Measurements from ENCODE around the gene CHRNA7.
"Not testable (repeated sequence)": the region's sequence is repeated elsewhere in the genome, so short reads cannot be mapped to it uniquely, and the experiment has no call there.

The CHRNA7 gene

DNA sequence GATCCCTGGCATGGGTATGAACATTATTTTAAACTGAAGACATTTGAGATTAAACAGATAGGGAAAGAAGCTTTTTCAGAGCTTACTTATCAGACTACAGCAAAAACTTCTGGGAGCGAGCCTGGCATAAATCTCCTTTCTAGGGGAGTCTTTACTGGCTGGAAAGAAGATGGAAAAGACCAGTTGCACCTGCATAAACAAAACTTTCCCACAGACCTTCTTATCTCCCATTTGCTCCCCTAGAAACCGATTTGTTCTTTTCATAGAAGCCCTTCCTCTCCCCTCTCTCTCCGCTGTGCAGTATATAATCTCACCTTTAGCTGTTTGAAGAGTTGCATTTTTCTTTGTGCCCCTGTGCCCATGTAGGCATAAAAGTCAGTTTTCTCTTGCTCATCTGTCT, 93.2 kb downstream of the CHRNA7 start:
- Histone ChIP-seq H3K4me3 (ENCODE audit: low read length) (no peak overlapping the region), H3K4me1 (ENCODE audit: control insufficient read depth, insufficient read depth, low read length) (no peaks in the 10 kb centered on the region), H3K27me3 (replicated peaks; ENCODE audit: control insufficient read depth, insufficient read depth, low read length) (peaks cover 7% of the 10 kb centered on the region), H3K36me3 (ENCODE audit: control insufficient read depth, insufficient read depth, low read length, severe bottlenecking) (no peaks in the 10 kb centered on the region), H3K9me3 (ENCODE audit: control insufficient read depth, low read length) (no peaks in the 10 kb centered on the region), H3K9ac (ENCODE audit: low read length) (no peak overlapping the region)
- no peak for DNase-seq (ENCODE audit: low read depth)

DNA sequence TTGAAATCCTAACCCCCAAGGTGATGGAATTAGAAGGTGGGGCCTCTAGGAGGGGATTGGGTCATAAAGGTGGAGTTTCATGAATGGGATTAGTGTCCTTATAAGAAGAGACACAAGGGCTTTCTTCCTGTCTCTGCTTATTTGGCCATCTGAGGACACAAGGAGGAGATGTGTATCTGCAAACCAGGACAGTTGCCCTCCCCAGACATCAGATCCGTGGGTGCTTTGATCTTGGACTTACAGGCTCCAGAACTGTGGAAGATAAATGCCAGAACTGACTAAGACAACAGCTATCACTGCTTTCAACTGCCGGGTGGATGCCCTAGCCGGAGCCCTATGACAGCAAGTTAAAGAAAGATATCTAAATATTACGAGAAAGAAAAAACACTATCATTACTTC, 94.4 kb downstream of the CHRNA7 start:
- Histone ChIP-seq H3K27me3 (replicated peaks; ENCODE audit: control insufficient read depth, insufficient read depth, low read length) (peaks cover 7% of the 10 kb centered on the region), H3K9me3 (ENCODE audit: control insufficient read depth, low read length) (no peaks in the 10 kb centered on the region), H3K4me1 (ENCODE audit: control insufficient read depth, insufficient read depth, low read length) (no peaks in the 10 kb centered on the region), H3K36me3 (ENCODE audit: control insufficient read depth, insufficient read depth, low read length, severe bottlenecking) (no peaks in the 10 kb centered on the region), H3K9ac (ENCODE audit: low read length) (no peak overlapping the region), H3K4me3 (ENCODE audit: low read length) (no peak overlapping the region)
- no peak for DNase-seq (ENCODE audit: low read depth)

DNA sequence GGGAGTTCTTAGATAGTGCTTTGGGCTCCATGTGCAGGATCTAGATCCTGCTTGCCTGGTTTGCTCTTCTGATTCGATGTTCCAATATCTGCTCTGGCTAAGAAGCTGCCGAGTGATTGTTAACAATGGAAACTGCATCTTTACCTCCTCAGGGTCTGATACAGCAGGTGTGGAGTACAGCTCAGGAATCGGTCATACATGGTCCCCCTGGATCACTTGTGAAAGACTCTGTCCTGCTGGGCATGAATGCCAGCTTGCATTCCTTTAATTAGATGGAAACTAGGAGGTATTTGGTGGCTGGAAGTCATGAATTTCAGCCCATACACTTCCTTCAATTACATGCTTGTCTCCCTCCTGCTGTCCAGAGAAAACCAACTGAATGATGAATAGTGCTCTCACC, 95.3 kb downstream of the CHRNA7 start:
- Histone ChIP-seq H3K27me3 (replicated peaks; ENCODE audit: control insufficient read depth, insufficient read depth, low read length) (peaks cover 7% of the 10 kb centered on the region), H3K36me3 (ENCODE audit: control insufficient read depth, insufficient read depth, low read length, severe bottlenecking) (no peaks in the 10 kb centered on the region), H3K4me1 (ENCODE audit: control insufficient read depth, insufficient read depth, low read length) (no peaks in the 10 kb centered on the region), H3K9me3 (ENCODE audit: control insufficient read depth, low read length) (no peaks in the 10 kb centered on the region), H3K9ac (ENCODE audit: low read length) (no peak overlapping the region), H3K4me3 (ENCODE audit: low read length) (no peak overlapping the region)
- DNase-seq (ENCODE audit: low read depth), result no peak

DNA sequence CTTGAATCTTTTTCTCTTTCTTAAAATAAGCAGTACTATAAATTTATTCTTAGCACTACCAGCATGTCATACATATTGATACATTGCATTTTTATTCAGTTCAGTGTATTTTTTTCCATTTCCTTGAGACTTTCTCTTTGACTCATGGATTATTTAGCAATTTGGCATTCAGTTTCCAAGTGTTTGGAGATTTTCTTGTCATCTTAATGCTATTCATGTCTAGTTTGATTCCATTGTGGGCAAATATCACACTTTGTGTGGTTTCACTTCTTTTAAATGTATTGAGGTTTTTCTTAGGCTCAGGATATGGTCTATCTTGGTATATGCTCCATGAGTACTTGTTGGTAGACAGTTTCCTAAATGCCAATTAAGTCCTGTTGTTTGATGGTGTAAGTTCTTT, 99.5 kb downstream of the CHRNA7 start:
- Histone ChIP-seq H3K9me3 (ENCODE audit: control insufficient read depth, low read length) (no peaks in the 10 kb centered on the region), H3K4me1 (ENCODE audit: control insufficient read depth, insufficient read depth, low read length) (no peaks in the 10 kb centered on the region), H3K4me3 (ENCODE audit: low read length) (no peak overlapping the region), H3K36me3 (ENCODE audit: control insufficient read depth, insufficient read depth, low read length, severe bottlenecking) (no peaks in the 10 kb centered on the region), H3K9ac (ENCODE audit: low read length) (no peak overlapping the region), H3K27me3 (replicated peaks; ENCODE audit: control insufficient read depth, insufficient read depth, low read length) (peaks cover 7% of the 10 kb centered on the region)
- DNase-seq (ENCODE audit: low read depth), result no peak

DNA sequence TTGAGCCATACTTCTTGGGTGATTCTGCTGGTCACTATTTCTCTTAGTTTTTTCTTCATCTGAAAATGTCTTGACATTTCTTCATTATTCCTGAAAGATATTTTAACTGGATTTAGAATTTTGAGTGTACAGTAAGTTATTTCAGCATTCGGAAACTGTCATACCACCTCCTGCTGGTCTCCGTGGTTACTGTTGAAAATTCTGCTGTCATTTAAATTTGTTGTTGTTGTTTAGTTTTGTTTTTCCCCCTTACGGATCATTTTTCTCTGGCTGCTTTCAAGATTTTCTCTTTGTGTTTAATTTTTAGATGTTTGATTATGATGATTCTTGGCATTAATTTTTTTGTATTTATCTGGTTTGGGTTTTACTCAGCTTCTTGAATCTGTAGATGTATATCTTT, 100.5 kb downstream of the CHRNA7 start:
- no peaks in the 10 kb centered on the region for H3K36me3 ChIP-seq (ENCODE audit: control insufficient read depth, insufficient read depth, low read length, severe bottlenecking)
- no peaks in the 10 kb centered on the region for H3K9me3 ChIP-seq (ENCODE audit: control insufficient read depth, low read length)
- H3K4me3 ChIP-seq (ENCODE audit: low read length), result no peak overlapping the region
- H3K9ac ChIP-seq (ENCODE audit: low read length), result no peak overlapping the region
- peaks cover 2% of the 10 kb centered on the region for H3K27me3 ChIP-seq (replicated peaks; ENCODE audit: control insufficient read depth, insufficient read depth, low read length)
- H3K4me1 ChIP-seq (ENCODE audit: control insufficient read depth, insufficient read depth, low read length), result no peaks in the 10 kb centered on the region
- DNase-seq (ENCODE audit: low read depth), result no peak

DNA sequence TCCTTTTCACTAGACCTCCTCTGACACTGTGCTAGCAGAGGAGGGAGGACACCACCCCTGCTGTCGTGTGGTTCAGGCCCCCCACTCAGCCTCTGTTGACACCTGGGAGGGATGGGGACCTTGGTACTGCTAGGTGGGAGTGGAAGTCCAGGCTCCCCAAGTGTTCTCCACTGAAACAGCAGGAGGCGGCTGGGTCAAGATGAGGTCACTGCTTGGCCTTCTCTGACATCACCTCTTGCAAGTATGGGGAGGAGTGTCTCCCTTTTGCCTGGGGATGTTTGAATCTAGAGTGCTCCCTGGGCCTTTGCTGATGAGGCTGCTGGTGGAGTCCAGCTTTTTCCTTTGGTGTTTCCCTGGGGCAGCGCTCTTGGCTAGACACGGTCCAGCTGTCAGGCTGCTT, 101.5 kb downstream of the CHRNA7 start:
- H3K27me3 ChIP-seq (replicated peaks; ENCODE audit: control insufficient read depth, insufficient read depth, low read length), result peaks cover 3% of the 10 kb centered on the region
- DNase-seq (ENCODE audit: low read depth), result no peak
- no peak overlapping the region for H3K4me3 ChIP-seq (ENCODE audit: low read length)
- H3K9ac ChIP-seq (ENCODE audit: low read length), result no peak overlapping the region
- H3K9me3 ChIP-seq (ENCODE audit: control insufficient read depth, low read length), result no peaks in the 10 kb centered on the region
- no peaks in the 10 kb centered on the region for H3K36me3 ChIP-seq (ENCODE audit: control insufficient read depth, insufficient read depth, low read length, severe bottlenecking)
- no peaks in the 10 kb centered on the region for H3K4me1 ChIP-seq (ENCODE audit: control insufficient read depth, insufficient read depth, low read length)

DNA sequence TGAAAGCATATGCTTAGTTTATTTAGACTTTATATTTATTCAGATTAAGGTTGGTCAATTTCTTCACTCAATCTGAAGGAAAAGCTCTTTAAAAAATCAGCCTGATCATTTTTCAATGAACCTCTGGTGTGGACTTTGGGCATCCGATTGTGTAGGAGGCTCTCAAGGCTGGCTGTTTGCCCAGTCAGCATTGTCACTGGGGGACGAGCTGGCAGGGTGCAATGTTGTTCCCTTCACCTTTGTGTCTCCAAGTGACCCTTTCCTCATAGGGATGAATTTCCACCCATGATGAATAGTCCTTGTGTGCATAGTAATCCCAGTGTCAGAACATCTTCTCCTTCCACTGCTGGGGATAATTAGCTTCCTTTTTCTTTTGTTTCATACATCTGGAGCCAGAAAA, 102.5 kb downstream of the CHRNA7 start:
- no peaks in the 10 kb centered on the region for H3K36me3 ChIP-seq (ENCODE audit: control insufficient read depth, insufficient read depth, low read length, severe bottlenecking)
- no peak overlapping the region for H3K4me3 ChIP-seq (ENCODE audit: low read length)
- no peaks in the 10 kb centered on the region for H3K4me1 ChIP-seq (ENCODE audit: control insufficient read depth, insufficient read depth, low read length)
- no peak for DNase-seq (ENCODE audit: low read depth)
- no peak overlapping the region for H3K9ac ChIP-seq (ENCODE audit: low read length)
- H3K9me3 ChIP-seq (ENCODE audit: control insufficient read depth, low read length), result no peaks in the 10 kb centered on the region
- peaks cover 3% of the 10 kb centered on the region for H3K27me3 ChIP-seq (replicated peaks; ENCODE audit: control insufficient read depth, insufficient read depth, low read length)

DNA sequence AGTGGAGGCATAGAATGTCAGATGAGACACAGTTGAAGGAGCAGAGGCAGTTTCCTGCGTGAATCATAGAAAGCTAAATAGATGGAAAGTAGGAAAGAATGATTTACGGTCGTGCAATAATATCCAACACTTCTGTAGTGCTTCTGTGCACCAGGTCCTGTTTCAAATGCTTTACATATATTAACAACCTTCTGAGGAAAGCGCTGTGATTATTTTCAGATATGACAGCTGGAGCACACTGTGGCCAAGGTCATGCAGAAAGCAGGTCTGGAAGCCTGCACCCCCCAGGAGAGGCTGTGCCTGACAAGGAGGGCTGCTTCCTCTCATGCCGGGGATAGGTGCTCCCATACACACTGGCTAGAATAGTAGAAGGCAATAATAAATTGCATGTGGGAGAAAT, 104.5 kb downstream of the CHRNA7 start:
- Histone ChIP-seq H3K9ac (ENCODE audit: low read length) (no peak overlapping the region), H3K4me1 (ENCODE audit: control insufficient read depth, insufficient read depth, low read length) (no peaks in the 10 kb centered on the region), H3K36me3 (ENCODE audit: control insufficient read depth, insufficient read depth, low read length, severe bottlenecking) (no peaks in the 10 kb centered on the region), H3K4me3 (ENCODE audit: low read length) (no peak overlapping the region), H3K9me3 (ENCODE audit: control insufficient read depth, low read length) (no peaks in the 10 kb centered on the region), H3K27me3 (replicated peaks; ENCODE audit: control insufficient read depth, insufficient read depth, low read length) (peaks cover 3% of the 10 kb centered on the region)
- DNase-seq (ENCODE audit: low read depth), result no peak

DNA sequence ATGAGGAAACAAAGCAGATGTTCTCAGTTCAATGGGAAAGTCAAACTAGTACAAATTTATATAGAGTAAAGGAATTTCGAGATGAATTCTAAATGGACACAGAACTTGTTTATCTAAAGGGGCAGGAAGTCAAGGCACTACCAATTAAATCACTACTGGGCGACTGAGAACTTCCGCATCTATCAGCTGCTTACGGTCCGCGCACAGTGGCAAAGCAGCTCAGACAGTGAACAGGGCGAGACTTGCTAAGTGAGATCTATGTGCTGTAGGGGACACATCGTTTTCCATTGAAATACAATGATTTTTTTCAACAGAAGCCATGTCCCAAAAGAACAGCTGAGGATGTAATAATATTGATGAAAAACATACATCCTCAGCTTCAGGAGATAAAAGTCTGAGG, 105.0 kb downstream of the CHRNA7 start:
- no peaks in the 10 kb centered on the region for H3K36me3 ChIP-seq (ENCODE audit: control insufficient read depth, insufficient read depth, low read length, severe bottlenecking)
- no peak overlapping the region for H3K4me3 ChIP-seq (ENCODE audit: low read length)
- H3K9ac ChIP-seq (ENCODE audit: low read length), result no peak overlapping the region
- H3K9me3 ChIP-seq (ENCODE audit: control insufficient read depth, low read length), result no peaks in the 10 kb centered on the region
- no peaks in the 10 kb centered on the region for H3K4me1 ChIP-seq (ENCODE audit: control insufficient read depth, insufficient read depth, low read length)
- peaks cover 3% of the 10 kb centered on the region for H3K27me3 ChIP-seq (replicated peaks; ENCODE audit: control insufficient read depth, insufficient read depth, low read length)
- no peak for DNase-seq (ENCODE audit: low read depth)

DNA sequence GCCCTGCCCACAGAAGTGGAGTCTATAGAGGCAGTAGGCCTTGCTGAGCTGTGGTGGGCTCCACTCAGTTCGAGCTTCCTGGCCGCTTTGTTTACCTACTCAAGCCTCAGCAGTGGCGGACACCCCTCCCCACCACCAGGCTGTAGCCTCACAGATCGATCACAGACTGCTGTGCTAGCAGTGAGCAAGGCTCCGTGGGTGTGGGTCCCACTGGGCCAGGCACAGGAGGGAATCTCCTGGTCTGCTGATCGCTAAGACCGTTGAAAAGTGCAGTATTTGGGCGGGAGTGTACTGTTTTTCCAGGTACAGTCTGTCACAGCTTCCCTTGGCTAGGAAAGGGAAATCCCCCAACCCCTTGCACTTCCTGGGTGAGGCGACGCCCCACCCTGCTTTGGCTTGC, 115.2 kb downstream of the CHRNA7 start:
- H3K36me3 ChIP-seq (ENCODE audit: control insufficient read depth, insufficient read depth, low read length, severe bottlenecking); DNase-seq (ENCODE audit: low read depth); H3K27me3 ChIP-seq (replicated peaks; ENCODE audit: control insufficient read depth, insufficient read depth, low read length); H3K9me3 ChIP-seq (ENCODE audit: control insufficient read depth, low read length); H3K9ac ChIP-seq (ENCODE audit: low read length); H3K4me1 ChIP-seq (ENCODE audit: control insufficient read depth, insufficient read depth, low read length); H3K4me3 ChIP-seq (ENCODE audit: low read length): not testable (repeated sequence)

DNA sequence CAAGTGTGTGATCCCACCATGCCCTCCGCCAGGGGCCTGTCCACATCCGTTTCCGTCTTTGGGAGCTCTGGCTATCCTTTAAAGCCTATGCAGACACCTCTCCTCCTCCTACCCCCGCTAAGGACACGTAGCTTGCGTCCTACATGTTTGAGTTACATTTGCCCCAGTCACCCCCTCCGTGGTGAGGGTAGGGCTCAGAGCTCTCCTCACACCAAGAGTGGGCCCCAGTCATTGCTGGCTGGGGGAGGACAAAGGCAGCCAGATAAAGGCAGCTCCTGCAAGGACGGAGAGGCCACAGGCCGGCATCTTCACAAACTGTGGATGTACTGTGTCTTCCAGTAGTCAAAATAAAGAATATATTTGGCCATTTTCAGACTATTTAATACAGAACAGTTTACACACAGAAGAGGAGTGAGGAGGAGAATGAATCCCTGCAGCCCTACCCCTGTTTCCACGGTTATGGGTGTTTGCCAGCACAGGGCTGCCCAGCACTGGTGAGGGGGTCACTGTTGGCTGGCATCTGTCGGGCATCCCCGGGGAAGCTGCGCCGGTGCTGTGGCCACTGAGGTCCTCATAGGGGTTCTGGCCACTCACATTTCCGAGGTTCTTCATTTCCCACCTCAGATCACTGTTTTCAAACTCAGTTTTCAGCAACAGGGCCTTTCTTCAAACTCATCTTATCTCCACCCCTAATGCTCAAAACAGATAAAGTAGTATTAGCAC, 118.7 kb downstream of the CHRNA7 start:
- no peaks in the 10 kb centered on the region for H3K4me1 ChIP-seq (ENCODE audit: control insufficient read depth, insufficient read depth, low read length)
- no peak overlapping the region for H3K9ac ChIP-seq (ENCODE audit: low read length)
- H3K27me3 ChIP-seq (replicated peaks; ENCODE audit: control insufficient read depth, insufficient read depth, low read length), result no peaks in the 10 kb centered on the region
- DNase-seq (ENCODE audit: low read depth), result no peak
- no peaks in the 10 kb centered on the region for H3K36me3 ChIP-seq (ENCODE audit: control insufficient read depth, insufficient read depth, low read length, severe bottlenecking)
- H3K4me3 ChIP-seq (ENCODE audit: low read length), result no peak overlapping the region
- H3K9me3 ChIP-seq (ENCODE audit: control insufficient read depth, low read length), result no peaks in the 10 kb centered on the region

DNA sequence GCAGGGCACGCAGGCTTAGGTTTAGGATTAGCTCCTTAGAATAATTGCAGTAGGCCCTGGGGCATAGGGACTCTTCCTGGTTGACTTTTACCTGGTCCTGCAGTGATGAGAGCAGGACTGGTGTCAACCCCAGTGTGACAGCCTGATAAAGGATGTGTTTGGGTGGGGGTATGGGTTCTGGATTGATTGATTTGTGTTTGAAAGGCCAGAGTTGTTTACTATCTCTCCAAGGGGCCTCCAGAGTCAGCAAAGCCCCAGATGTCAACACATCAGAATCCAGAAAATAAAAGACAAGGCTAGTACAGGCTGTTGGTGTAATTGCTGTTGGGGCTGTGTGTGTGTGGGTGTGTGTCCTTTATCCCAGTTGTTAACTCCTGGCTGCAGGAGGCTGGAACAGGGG, 122.3 kb downstream of the CHRNA7 start:
- H3K4me3 ChIP-seq (ENCODE audit: low read length), result no peak overlapping the region
- no peaks in the 10 kb centered on the region for H3K27me3 ChIP-seq (replicated peaks; ENCODE audit: control insufficient read depth, insufficient read depth, low read length)
- H3K36me3 ChIP-seq (ENCODE audit: control insufficient read depth, insufficient read depth, low read length, severe bottlenecking), result no peaks in the 10 kb centered on the region
- no peaks in the 10 kb centered on the region for H3K4me1 ChIP-seq (ENCODE audit: control insufficient read depth, insufficient read depth, low read length)
- H3K9ac ChIP-seq (ENCODE audit: low read length), result no peak overlapping the region
- DNase-seq (ENCODE audit: low read depth), result no peak
- H3K9me3 ChIP-seq (ENCODE audit: control insufficient read depth, low read length), result no peaks in the 10 kb centered on the region

Data from adipocyte (in vitro differentiated cells).